H1 (cell line): Measurements from ENCODE around the gene PTPRD. TPM values are rescaled to one million over a fixed set of nuclear protein-coding genes. Genes with fewer than 3 reads are reported as not detected.
"Not testable (repeated sequence)": the region's sequence is repeated elsewhere in the genome, so short reads cannot be mapped to it uniquely, and the experiment has no call there.

Experiments
- CTCF ChIA-PET: fragments of 300-600 bp; sonication (Branson Sonifier 250); formaldehyde crosslinking; loops from one replicate; lab custom pipeline; 2021; ENCODE audit not compliant: partially characterized antibody; lab: Charles Lee
- POLR2A ChIA-PET: fragments of 300-600 bp; sonication (Branson Sonifier 250); formaldehyde crosslinking; loops from one replicate; lab custom pipeline; 2021; ENCODE audit warnings: inconsistent platforms; ENCODE audit not compliant: partially characterized antibody; lab: Charles Lee
- DNase-seq, 2 experiments: peaks; one replicate each; pipeline versions ENCODE4 v3.0.0 to v3.0.0-alpha.2; 2010 to 2022; ENCODE audit warnings: low spot score in 2 of 2, low read depth in 1 of 2, mixed read lengths in 1 of 2
- FAIRE-seq: peaks from 2 replicates; lab custom pipeline; 2011; peaks lifted over from hg19 to GRCh38; lab: Jason Lieb, UNC
- H2AFZ ChIP-seq: 2 replicates; pipeline ENCODE4 v1.8.1; 2012; ENCODE audit warnings: low read length, inconsistent platforms
- H2AK5ac ChIP-seq: 2 replicates; pipeline ENCODE4 v1.6.1; 2013; ENCODE audit warnings: low read depth, low read length
- H2BK120ac ChIP-seq: replicated peaks from 2 replicates; pipeline ENCODE3; 2013; ENCODE audit warnings: low read depth, low read length, inconsistent platforms
- H2BK12ac ChIP-seq: 2 replicates; pipeline ENCODE4 v1.6.1; 2013; ENCODE audit warnings: low read depth, low read length
- H2BK15ac ChIP-seq: 2 replicates; pipeline ENCODE4 v1.6.1; 2013; ENCODE audit warnings: low read length
- H2BK20ac ChIP-seq: 2 replicates; pipeline ENCODE4 v1.6.1; 2013; ENCODE audit warnings: low read length
- H2BK5ac ChIP-seq: 2 replicates; pipeline ENCODE4 v1.6.1; 2013; ENCODE audit warnings: low read depth, low read length
- H3K14ac ChIP-seq: 2 replicates; pipeline ENCODE4 v1.6.1; 2013; ENCODE audit warnings: inconsistent platforms; ENCODE audit not compliant: insufficient read length
- H3K18ac ChIP-seq: 2 replicates; pipeline ENCODE4 v1.6.1; 2013; ENCODE audit warnings: low read length; ENCODE audit errors: extremely low read depth
- H3K23ac ChIP-seq: 2 replicates; pipeline ENCODE4 v1.6.1; 2013; ENCODE audit warnings: inconsistent platforms; ENCODE audit not compliant: insufficient read length
- H3K23me2 ChIP-seq: 2 replicates; pipeline ENCODE4 v1.6.1; 2013; ENCODE audit warnings: low read depth, low read length
- H3K27ac ChIP-seq: 2 replicates; pipeline ENCODE4 v1.6.1; 2011; ENCODE audit warnings: low read depth, low read length, inconsistent platforms
- H3K27me3 ChIP-seq, 4 experiments: replicated peaks in 1 of 4; 1 replicate in 1 of 4; 2 replicates in 3 of 4; pipeline versions ENCODE4 v1.6.1 to v1.8.1; 2011 to 2013; ENCODE audit warnings: low read length in 3 of 4, mild to moderate bottlenecking in 3 of 4, inconsistent platforms in 2 of 4, mixed read lengths in 2 of 4, moderate library complexity in 1 of 4; ENCODE audit not compliant: control insufficient read depth in 3 of 4, insufficient read depth in 3 of 4; ENCODE audit errors: extremely low read depth in 1 of 4
- H3K36me3 ChIP-seq, 4 experiments: 2 replicates each; pipeline versions ENCODE4 v1.6.1 to v1.8.1; 2011 to 2013; ENCODE audit warnings: mild to moderate bottlenecking in 4 of 4, low read length in 3 of 4, moderate library complexity in 2 of 4, control low read depth in 1 of 4, inconsistent platforms in 1 of 4; ENCODE audit not compliant: insufficient read depth in 4 of 4, control insufficient read depth in 2 of 4
- H3K4ac ChIP-seq: replicated peaks from 2 replicates; pipeline ENCODE3; 2013; ENCODE audit warnings: low read length, low read depth, mixed read lengths, inconsistent platforms; ENCODE audit not compliant: insufficient read length
- H3K4me1 ChIP-seq, 4 experiments: replicated peaks in 1 of 4; 1 replicate in 1 of 4; 2 replicates in 3 of 4; pipeline versions ENCODE4 v1.6.1 to v1.8.1; 2011 to 2013; ENCODE audit warnings: low read length in 3 of 4, inconsistent platforms in 2 of 4, mixed read lengths in 1 of 4; ENCODE audit not compliant: insufficient read depth in 4 of 4, control insufficient read depth in 3 of 4
- H3K4me2 ChIP-seq, 2 experiments: 2 replicates each; pipeline versions ENCODE4 v1.6.1 to v1.8.1; 2011 to 2013; ENCODE audit warnings: low read depth in 2 of 2, low read length in 2 of 2, control low read depth in 1 of 2, inconsistent platforms in 1 of 2, mild to moderate bottlenecking in 1 of 2; ENCODE audit not compliant: insufficient read depth in 1 of 2
- H3K4me3 ChIP-seq, 4 experiments: fragments of 200-600, 300-600 bp in 1 of 4; sonication (generic), shearing (Covaris generic), sonication (Bioruptor Twin) in 1 of 4; 2 replicates each; pipeline versions ENCODE4 v1.5.1 to v1.8.1; 2011 to 2016; ENCODE audit warnings: low read length in 4 of 4, low read depth in 3 of 4, control low read depth in 2 of 4, inconsistent platforms in 2 of 4, mild to moderate bottlenecking in 2 of 4, mixed read lengths in 1 of 4, moderate library complexity in 1 of 4; ENCODE audit not compliant: insufficient read depth in 2 of 4; ENCODE audit errors: extremely low read depth in 1 of 4
- H3K56ac ChIP-seq: replicated peaks from 2 replicates; pipeline ENCODE3; 2013; ENCODE audit warnings: low read depth, mild to moderate bottlenecking, mixed read lengths, low read length, inconsistent platforms; ENCODE audit not compliant: insufficient read length
- H3K79me1 ChIP-seq: 2 replicates; pipeline ENCODE4 v1.6.1; 2013; ENCODE audit warnings: low read depth, low read length, control low read depth
- H3K79me2 ChIP-seq, 2 experiments: 2 replicates each; pipeline versions ENCODE4 v1.6.1 to v1.8.1; 2012 to 2013; ENCODE audit warnings: low read length in 2 of 2, mild to moderate bottlenecking in 2 of 2, inconsistent platforms in 1 of 2; ENCODE audit not compliant: insufficient read depth in 2 of 2, control insufficient read depth in 1 of 2
- H3K9ac ChIP-seq, 4 experiments: replicated peaks in 1 of 4; 1 replicate in 1 of 4; 2 replicates in 3 of 4; pipeline versions ENCODE4 v1.6.1 to v1.8.1; 2011 to 2013; ENCODE audit warnings: low read depth in 3 of 4, low read length in 3 of 4, control low read depth in 2 of 4, mild to moderate bottlenecking in 2 of 4, moderate library complexity in 2 of 4, inconsistent platforms in 1 of 4; ENCODE audit errors: extremely low read depth in 1 of 4
- H3K9me3 ChIP-seq, 2 experiments: 2 replicates each; pipeline versions ENCODE4 v1.6.1 to v1.8.1; 2012 to 2013; ENCODE audit warnings: mild to moderate bottlenecking in 2 of 2, moderate library complexity in 2 of 2, control low read depth in 1 of 2, inconsistent platforms in 1 of 2, low read depth in 1 of 2, low read length in 1 of 2, mixed read lengths in 1 of 2; ENCODE audit not compliant: insufficient read depth in 2 of 2
- H4K20me1 ChIP-seq, 2 experiments: replicated peaks in 1 of 2; 2 replicates each; pipeline versions ENCODE3 to v1.8.1; 2011 to 2013; ENCODE audit warnings: inconsistent platforms in 2 of 2, low read length in 2 of 2, mild to moderate bottlenecking in 1 of 2; ENCODE audit not compliant: insufficient read depth in 2 of 2, control insufficient read depth in 1 of 2
- H4K5ac ChIP-seq: 2 replicates; pipeline ENCODE4 v1.6.1; 2013; ENCODE audit warnings: low read length, low read depth, mixed read lengths, inconsistent platforms; ENCODE audit not compliant: insufficient read length
- H4K8ac ChIP-seq: 2 replicates; pipeline ENCODE4 v1.8.0; 2013; ENCODE audit warnings: mild to moderate bottlenecking, moderate library complexity, low read length, inconsistent platforms; ENCODE audit not compliant: insufficient read depth; ENCODE audit errors: extremely low read depth
- H4K91ac ChIP-seq: replicated peaks from 2 replicates; pipeline ENCODE3; 2013; ENCODE audit warnings: low read length, mixed read lengths, inconsistent platforms; ENCODE audit not compliant: insufficient read length
- WGBS, 2 experiments: shearing (Covaris generic) in 1 of 2; methylation state at CpG; one replicate each; pipeline versions ENCODE4 v1.1.6 to v1.1.7; 2013 to 2015; ENCODE audit warnings: low lambda C conversion rate in 2 of 2, mixed read lengths in 2 of 2, inconsistent platforms in 1 of 2, low coverage in 1 of 2, missing lambda C conversion rate in 1 of 2; ENCODE audit not compliant: insufficient replicate concordance in 2 of 2, insufficient coverage in 1 of 2, insufficient read length in 1 of 2; ENCODE audit errors: extremely low coverage in 1 of 2, missing lambda C conversion rate in 1 of 2; 5-methylcytosine and 5-hydroxymethylcytosine counted together
- polyA plus RNA-seq, 7 experiments: library from polyadenylated mRNA; depleted of rRNA in 3 of 7; stranded (reverse) in 5 of 7; unstranded in 2 of 7; fragments of >200 nt in 5 of 7; fragments of 200-250 nt in 2 of 7; gene quantifications; 1 replicate in 5 of 7; 2 replicates in 1 of 7; 4 replicates in 1 of 7; pipeline versions ENCODE4 v1.2.1 to v1.2.3, GENCODE V29; 2011 to 2013; ENCODE audit warnings: missing spikeins in 2 of 7, mixed read lengths in 2 of 7
- total RNA-seq: library from RNA; stranded (reverse); fragmentation: NEBNext Ultra II Directional; extraction: Animal tissue kit (Norgen Biotek cat#: 25700); gene quantifications from 2 replicates; pipeline ENCODE4 v1.2.1, GENCODE V29; 2021

The PTPRD gene
- total and polyA plus RNA-seq, 2 of the 8 experiments (the other 6 are each of a cell fraction or from before 2014, with no cell fraction given), result 17.2 to 77.0 TPM

DNA sequence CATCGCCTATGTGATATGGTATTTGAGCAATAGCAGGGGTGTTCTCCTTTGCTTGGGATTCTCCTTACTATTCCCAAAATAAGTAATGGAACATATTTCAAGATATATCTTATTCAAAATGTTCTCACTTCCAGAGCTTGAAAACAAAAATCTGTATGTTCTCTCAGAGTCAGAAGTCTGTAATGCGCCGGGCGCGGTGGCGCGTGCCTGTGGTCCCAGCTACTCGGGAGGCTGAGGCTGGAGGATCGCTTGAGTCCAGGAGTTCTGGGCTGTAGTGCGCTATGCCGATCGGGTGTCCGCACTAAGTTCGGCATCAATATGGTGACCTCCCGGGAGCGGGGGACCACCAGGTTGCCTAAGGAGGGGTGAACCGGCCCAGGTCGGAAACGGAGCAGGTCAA lies 1170.9 kb downstream of the PTPRD start:
- H3K9ac ChIP-seq, H4K91ac ChIP-seq, H2AK5ac ChIP-seq, H3K56ac ChIP-seq, H2BK120ac ChIP-seq, H3K14ac ChIP-seq, H4K5ac ChIP-seq, CTCF ChIA-PET, H3K4me2 ChIP-seq, H2BK20ac ChIP-seq, H3K79me2 ChIP-seq, H3K36me3 ChIP-seq, H3K9me3 ChIP-seq, H2BK12ac ChIP-seq, H4K8ac ChIP-seq, H3K23ac ChIP-seq, H2BK5ac ChIP-seq, H3K23me2 ChIP-seq, H4K20me1 ChIP-seq, H3K27me3 ChIP-seq, H3K4me3 ChIP-seq, POLR2A ChIA-PET, H3K18ac ChIP-seq, H2BK15ac ChIP-seq, H3K4ac ChIP-seq, H2AFZ ChIP-seq, H3K27ac ChIP-seq, FAIRE-seq, DNase-seq, H3K79me1 ChIP-seq, H3K4me1 ChIP-seq: not testable (repeated sequence)
- 97% methylated on average over 13 of the region's 19 CpGs; no CpG with 5 or more reads in 1 of the 2 experiments for WGBS, 2 experiments
